Kidney (tissue), 14 donors: ENCODE results near the gene COL4A2. TPM values are rescaled to one million over a fixed set of nuclear protein-coding genes. Genes with fewer than 3 reads are reported as not detected.
A peak's percentile ranks its signal among the peaks of the same experiment; 100 is the strongest.

ENCODE experiments used
- DNase-seq, 5 donors: peaks; one replicate each; pipeline ENCODE4 v3.0.0-alpha.2; 2013 to 2020
- FAIRE-seq: peaks from 2 replicates; lab custom pipeline; 2012; peaks lifted over from hg19 to GRCh38; lab: Jason Lieb, UNC
- H3K27ac ChIP-seq, 2 donors: one replicate each; pipeline ENCODE4 v1.7.0; 2013; ENCODE audit warnings: low read depth in 2 of 2, low read length in 2 of 2, inconsistent platforms in 1 of 2
- H3K27me3 ChIP-seq: one replicate; pipeline ENCODE4 v1.7.1; 2013; ENCODE audit warnings: low read length, inconsistent platforms; ENCODE audit not compliant: control insufficient read depth, insufficient read depth
- H3K36me3 ChIP-seq, 3 donors: one replicate each; pipeline versions ENCODE4 v1.7.0 to v1.7.1; 2013; ENCODE audit warnings: low read length in 3 of 3, control low read depth in 1 of 3, inconsistent platforms in 1 of 3; ENCODE audit not compliant: insufficient read depth in 3 of 3, control insufficient read depth in 2 of 3
- H3K4me1 ChIP-seq, 3 donors: one replicate each; pipeline versions ENCODE4 v1.7.0 to v1.7.1; 2013; ENCODE audit warnings: low read length in 3 of 3, inconsistent platforms in 1 of 3, low read depth in 1 of 3; ENCODE audit not compliant: control insufficient read depth in 2 of 3, insufficient read depth in 2 of 3
- H3K4me3 ChIP-seq, 3 donors: one replicate each; pipeline versions ENCODE4 v1.7.0 to v1.8.1; 2013; ENCODE audit warnings: low read length in 3 of 3, control low read depth in 1 of 3, inconsistent platforms in 1 of 3
- H3K9ac ChIP-seq, 3 donors: one replicate each; pipeline versions ENCODE4 v1.7.0 to v1.7.1; 2013; ENCODE audit warnings: low read length in 3 of 3, control low read depth in 1 of 3, inconsistent platforms in 1 of 3
- H3K9me3 ChIP-seq, 3 donors: one replicate each; pipeline versions ENCODE4 v1.7.0 to v1.7.1; 2013; ENCODE audit warnings: low read length in 3 of 3, control low read depth in 1 of 3, inconsistent platforms in 1 of 3; ENCODE audit not compliant: control insufficient read depth in 2 of 3, insufficient read depth in 1 of 3
- CTCF ChIP-seq: IDR thresholded peaks from 3 replicates; pipeline ENCODE4 v1.5.1; 2012; ENCODE audit warnings: mild to moderate bottlenecking, moderate library complexity, borderline replicate concordance; ENCODE audit not compliant: insufficient read depth; ENCODE audit errors: extremely low read depth
- intact Hi-C: fragments of 100-400 bp; cut with DNase I; formaldehyde crosslinking; loops from one replicate; pipeline ENCODE4 v1.11.1; 2022
- polyA plus RNA-seq: library from polyadenylated mRNA; stranded (reverse); fragments of 350-450 nt; fragmentation: Illumina TruSeq; extraction: RNeasy Lipid Tissue Mini Kit (QIAGEN cat#74804); gene quantifications from one replicate; pipeline ENCODE4 v1.2.3, GENCODE V29; 2014; ENCODE audit warnings: low read depth, low replicate concordance; ENCODE audit not compliant: insufficient read depth
- total RNA-seq: library from RNA; stranded (reverse); fragmentation: NEBNext Ultra II Directional; extraction: Animal tissue kit (Norgen Biotek cat#: 25700); gene quantifications from one replicate; pipeline ENCODE4 v1.2.1, GENCODE V29; 2021
- donor health status: control.
- donor health status: control.
- donor health status: control.
- donor health status: control.
- donor health status: control.
- donor health status: DM: yes; HTN: yes; CAD: no.
- donor health status: Normal renal cell carcinoma (clear cell type).

Gene COL4A2
- total and polyA plus RNA-seq, 2 donors from 2014 or later, result 126 to 265 TPM

- DNase-seq (no peak), FAIRE-seq (no peak)
These were observed 73.9 kb downstream of the COL4A2 start for GRCh38 chr13:110381029-110381360.

GRCh38 chr13:110382229-110382628 lies 75.1 kb downstream of the COL4A2 start:
- Histone ChIP-seq H3K4me3 (no peak overlapping the region), H3K4me1 (peaks cover 0 to 4% (median 0%) of the 10 kb centered on the region in 3 donors), H3K27ac (no peak overlapping the region), H3K9ac (no peak overlapping the region), H3K9me3 (no peaks in the 10 kb centered on the region), H3K36me3 (no peaks in the 10 kb centered on the region), H3K27me3 (no peaks in the 10 kb centered on the region)
- no peak for DNase-seq
- TF ChIP-seq CTCF, result no peak
- intact Hi-C loops, result no loop called here
- no peak for FAIRE-seq

More at GRCh38 chr13:110381029-110381360, 73.9 kb downstream of the COL4A2 start:
- no peaks in the 10 kb centered on the region for H3K36me3 ChIP-seq
- no peak overlapping the region for H3K4me3 ChIP-seq
- H3K27ac ChIP-seq, result no peak overlapping the region
- intact Hi-C loops, result no loop called here
- no peak for TF ChIP-seq CTCF
- H3K4me1 ChIP-seq, result peaks cover 0 to 8% (median 1%) of the 10 kb centered on the region in 3 donors
- no peak overlapping the region for H3K9ac ChIP-seq
- H3K27me3 ChIP-seq, result no peaks in the 10 kb centered on the region
- no peaks in the 10 kb centered on the region for H3K9me3 ChIP-seq

- Histone ChIP-seq H3K27me3 (no peaks in the 10 kb centered on the region), H3K4me1 (peaks cover 0 to 3% (median 0%) of the 10 kb centered on the region in 3 donors), H3K9me3 (no peaks in the 10 kb centered on the region), H3K27ac (no peak overlapping the region), H3K36me3 (no peaks in the 10 kb centered on the region), H3K4me3 (no peak overlapping the region), H3K9ac (no peak overlapping the region)
- FAIRE-seq (no peak), DNase-seq (no peak)
- intact Hi-C loops, result no loop called here
- no peak for TF ChIP-seq CTCF
These were observed 75.7 kb downstream of the COL4A2 start for GRCh38 chr13:110382830-110383229.

GRCh38 chr13:110387451-110388107 lies 80.5 kb downstream of the COL4A2 start:
- FAIRE-seq, result no peak
- Histone ChIP-seq H3K4me1 (peaks cover 4 to 18% (median 10%) of the 10 kb centered on the region in 3 donors), H3K9me3 (no peaks in the 10 kb centered on the region), H3K27ac (peak overlapping the region; percentile 26 to 56), H3K36me3 (peaks cover 0 to 5% (median 0%) of the 10 kb centered on the region in 3 donors), H3K27me3 (no peaks in the 10 kb centered on the region), H3K4me3 (no peak overlapping the region), H3K9ac (peak overlapping the region in 1 of 3 donors; percentile 21)
- TF ChIP-seq CTCF, result no peak
- intact Hi-C loops, result no loop called here
- peak in 4 of 5 donors; percentile 67 to 81 (median 72) for DNase-seq
